ENCODE results near the gene RELB. TPM values are rescaled to one million over a fixed set of nuclear protein-coding genes. Genes with fewer than 3 reads are reported as not detected.

The RELB gene
- total and polyA plus RNA-seq, 2 donors (not counting 1 experiment from before 2014, with no cell fraction given), result 2.3 to 11.7 TPM

DNA sequence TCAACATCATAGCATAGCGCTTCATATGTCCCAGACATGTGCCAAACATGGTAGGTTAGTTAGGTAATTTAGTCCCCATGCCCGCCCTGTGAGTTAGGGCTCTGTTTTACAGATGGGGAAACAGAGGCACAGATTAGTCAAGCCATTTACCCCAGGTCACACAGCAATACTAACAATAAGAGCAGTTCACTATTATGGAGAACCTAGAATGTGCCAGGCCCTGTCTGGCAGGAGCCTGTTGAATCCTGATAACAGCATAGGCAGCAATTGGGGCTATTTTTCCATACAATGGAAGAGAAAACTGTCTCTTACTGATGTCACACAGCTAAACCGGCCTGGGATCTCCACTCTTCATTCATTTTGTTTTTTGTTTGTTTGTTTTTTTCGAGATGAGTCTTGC, 85.2 kb downstream of the RELB start:
- DNase-seq (ENCODE audit: low read depth in 2 of 2), result no peak
- TF ChIP-seq EZH2 (IDR thresholded peaks at IDR 0.05; ENCODE audit: low read length, missing control alignments), result no peak
- Histone ChIP-seq H3K4me2 (ENCODE audit: extremely low read depth, insufficient read depth, low read length) (no peak overlapping the region), H3K9me3 (ENCODE audit: control insufficient read depth, insufficient read depth, low read depth, low read length) (no peaks in the 10 kb centered on the region), H3K79me2 (ENCODE audit: control insufficient read depth, insufficient read depth, low read length) (peaks cover 17% of the 10 kb centered on the region), H2AFZ (ENCODE audit: low read length) (no peak overlapping the region), H3K36me3 (ENCODE audit: control insufficient read depth, insufficient read depth, low read length) (peaks cover 13% of the 10 kb centered on the region), H3K27ac (ENCODE audit: insufficient read depth, low read length) (no peak overlapping the region), H3K4me3 (replicated peaks in 1 of 4; ENCODE audit: control extremely low read depth in 1 of 4, insufficient read depth in 1 of 4, low read depth in 3 of 4, low read length in 4 of 4) (no peak overlapping the region), H3K27me3 (ENCODE audit: control insufficient read depth, insufficient read depth, low read length) (no peaks in the 10 kb centered on the region), H4K20me1 (ENCODE audit: control insufficient read depth, extremely low read depth, insufficient read depth, low read length) (no peaks in the 10 kb centered on the region), H3K9ac (ENCODE audit: insufficient read depth, low read length) (no peak overlapping the region), H3K4me1 (ENCODE audit: control insufficient read depth, extremely low read depth, insufficient read depth, low read length) (peaks cover 8% of the 10 kb centered on the region)

DNA sequence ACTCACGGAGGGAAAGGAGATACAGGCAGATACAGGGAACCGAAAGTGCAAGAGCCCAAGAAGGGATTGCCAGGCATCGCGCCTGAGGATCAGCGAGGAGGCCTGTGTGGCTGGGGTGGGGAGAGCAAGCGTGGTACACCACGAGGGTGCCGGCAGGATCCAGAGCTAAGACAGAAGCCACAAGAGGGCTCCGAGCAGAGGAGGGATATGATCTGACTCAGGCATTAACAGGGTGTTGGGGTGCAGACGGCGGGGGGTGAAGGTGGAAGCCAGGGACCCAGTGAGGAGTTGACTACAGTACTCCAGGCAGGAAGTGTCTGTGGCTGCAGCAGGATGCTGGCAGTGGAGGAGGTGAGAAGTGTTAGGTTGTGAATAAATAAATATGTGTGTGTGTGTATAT, 86.3 kb downstream of the RELB start:
- Histone ChIP-seq H3K9me3 (ENCODE audit: control insufficient read depth, insufficient read depth, low read depth, low read length) (no peaks in the 10 kb centered on the region), H4K20me1 (ENCODE audit: control insufficient read depth, extremely low read depth, insufficient read depth, low read length) (no peaks in the 10 kb centered on the region), H3K4me1 (ENCODE audit: control insufficient read depth, extremely low read depth, insufficient read depth, low read length) (peaks cover 10% of the 10 kb centered on the region), H3K9ac (ENCODE audit: insufficient read depth, low read length) (no peak overlapping the region), H2AFZ (ENCODE audit: low read length) (no peak overlapping the region), H3K4me2 (ENCODE audit: extremely low read depth, insufficient read depth, low read length) (no peak overlapping the region), H3K4me3 (replicated peaks in 1 of 4; ENCODE audit: control extremely low read depth in 1 of 4, insufficient read depth in 1 of 4, low read depth in 3 of 4, low read length in 4 of 4) (no peak overlapping the region), H3K79me2 (ENCODE audit: control insufficient read depth, insufficient read depth, low read length) (peaks cover 7% of the 10 kb centered on the region), H3K36me3 (ENCODE audit: control insufficient read depth, insufficient read depth, low read length) (peaks cover 9% of the 10 kb centered on the region), H3K27ac (ENCODE audit: insufficient read depth, low read length) (no peak overlapping the region), H3K27me3 (ENCODE audit: control insufficient read depth, insufficient read depth, low read length) (no peaks in the 10 kb centered on the region)
- no peak for DNase-seq (ENCODE audit: low read depth in 2 of 2)
- TF ChIP-seq EZH2 (IDR thresholded peaks at IDR 0.05; ENCODE audit: low read length, missing control alignments), result no peak
- TF ChIP-seq, protein P1, sequence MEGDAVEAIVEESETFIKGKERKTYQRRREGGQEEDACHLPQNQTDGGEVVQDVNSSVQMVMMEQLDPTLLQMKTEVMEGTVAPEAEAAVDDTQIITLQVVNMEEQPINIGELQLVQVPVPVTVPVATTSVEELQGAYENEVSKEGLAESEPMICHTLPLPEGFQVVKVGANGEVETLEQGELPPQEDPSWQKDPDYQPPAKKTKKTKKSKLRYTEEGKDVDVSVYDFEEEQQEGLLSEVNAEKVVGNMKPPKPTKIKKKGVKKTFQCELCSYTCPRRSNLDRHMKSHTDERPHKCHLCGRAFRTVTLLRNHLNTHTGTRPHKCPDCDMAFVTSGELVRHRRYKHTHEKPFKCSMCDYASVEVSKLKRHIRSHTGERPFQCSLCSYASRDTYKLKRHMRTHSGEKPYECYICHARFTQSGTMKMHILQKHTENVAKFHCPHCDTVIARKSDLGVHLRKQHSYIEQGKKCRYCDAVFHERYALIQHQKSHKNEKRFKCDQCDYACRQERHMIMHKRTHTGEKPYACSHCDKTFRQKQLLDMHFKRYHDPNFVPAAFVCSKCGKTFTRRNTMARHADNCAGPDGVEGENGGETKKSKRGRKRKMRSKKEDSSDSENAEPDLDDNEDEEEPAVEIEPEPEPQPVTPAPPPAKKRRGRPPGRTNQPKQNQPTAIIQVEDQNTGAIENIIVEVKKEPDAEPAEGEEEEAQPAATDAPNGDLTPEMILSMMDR (conservative IDR thresholded peaks at IDR 0.05 in 1 of 2, IDR thresholded peaks at IDR 0.05 in 1 of 2; ENCODE audit: low read depth in 1 of 2, low read length in 2 of 2), result no peak

Other genes with a start within 250 kb of the RELB start
- gene CBLC, start 223.6 kb upstream of the RELB start, total RNA-seq, result under 0.01 and 0.33 TPM in 2 replicates
- 0.06 TPM in 1 of 2 replicates, not detected in the other for gene CBLC, start 223.6 kb upstream of the RELB start, polyA plus RNA-seq
- gene BCAM, start 192.4 kb upstream of the RELB start, total RNA-seq, result 20.3 and 29.0 TPM in 2 replicates
- gene BCAM, start 192.4 kb upstream of the RELB start, polyA plus RNA-seq, result 7.2 and 12.2 TPM in 2 replicates
- 50.3 and 70.7 TPM in 2 replicates for gene NECTIN2, start 155.2 kb upstream of the RELB start, total RNA-seq
- gene NECTIN2, start 155.2 kb upstream of the RELB start, polyA plus RNA-seq, result 59.4 and 77.4 TPM in 2 replicates
- 21.8 and 24.4 TPM in 2 replicates for gene TOMM40, start 110.2 kb upstream of the RELB start, total RNA-seq
- 32.1 and 57.7 TPM in 2 replicates for gene TOMM40, start 110.2 kb upstream of the RELB start, polyA plus RNA-seq
- 35.0 and 339 TPM in 2 replicates for gene APOE, start 95.7 kb upstream of the RELB start, total RNA-seq
- 1.5 and 13.4 TPM in 2 replicates for gene APOE, start 95.7 kb upstream of the RELB start, polyA plus RNA-seq
- 2.3 and 8.0 TPM in 2 replicates for gene APOC1, start 86.9 kb upstream of the RELB start, total RNA-seq
- gene APOC1, start 86.9 kb upstream of the RELB start, polyA plus RNA-seq, result 1.3 and 2.6 TPM in 2 replicates
- gene APOC4, start 59.2 kb upstream of the RELB start, total RNA-seq, result not detected in 2 replicates
- not detected in 2 replicates for gene APOC4, start 59.2 kb upstream of the RELB start, polyA plus RNA-seq
- gene APOC2, start 55.4 kb upstream of the RELB start, total RNA-seq, result not detected in 2 replicates
- gene APOC2, start 55.4 kb upstream of the RELB start, polyA plus RNA-seq, result not detected in 2 replicates
- gene CLPTM1, start 46.1 kb upstream of the RELB start, total RNA-seq, result 34.7 and 46.7 TPM in 2 replicates
- 54.4 and 86.0 TPM in 2 replicates for gene CLPTM1, start 46.1 kb upstream of the RELB start, polyA plus RNA-seq
- 12.1 and 15.7 TPM in 2 replicates for gene CLASRP, start 37.6 kb downstream of the RELB start, total RNA-seq
- gene CLASRP, start 37.6 kb downstream of the RELB start, polyA plus RNA-seq, result 12.1 and 17.9 TPM in 2 replicates
- not detected in 2 replicates for gene ZNF296, start 75.0 kb downstream of the RELB start, total RNA-seq
- 0.03 and 0.08 TPM in 2 replicates for gene ZNF296, start 75.0 kb downstream of the RELB start, polyA plus RNA-seq
- gene GEMIN7, start 77.8 kb downstream of the RELB start, total RNA-seq, result 12.3 and 15.7 TPM in 2 replicates
- gene GEMIN7, start 77.8 kb downstream of the RELB start, polyA plus RNA-seq, result 18.0 and 19.0 TPM in 2 replicates
- 34.4 and 36.0 TPM in 2 replicates for gene PPP1R37, start 91.7 kb downstream of the RELB start, total RNA-seq
- 11.3 and 12.3 TPM in 2 replicates for gene PPP1R37, start 91.7 kb downstream of the RELB start, polyA plus RNA-seq
- 0.17 and 0.26 TPM in 2 replicates for gene NKPD1, start 159.5 kb downstream of the RELB start, total RNA-seq
- 0.01 TPM in 1 of 2 replicates, not detected in the other for gene NKPD1, start 159.5 kb downstream of the RELB start, polyA plus RNA-seq
- gene TRAPPC6A, start 176.8 kb downstream of the RELB start, total RNA-seq, result 15.9 and 20.0 TPM in 2 replicates
- 4.5 and 9.3 TPM in 2 replicates for gene TRAPPC6A, start 176.8 kb downstream of the RELB start, polyA plus RNA-seq
- 2.6 and 3.8 TPM in 2 replicates for gene BLOC1S3, start 177.3 kb downstream of the RELB start, total RNA-seq
- gene BLOC1S3, start 177.3 kb downstream of the RELB start, polyA plus RNA-seq, result 5.2 and 5.6 TPM in 2 replicates
- under 0.01 TPM in 1 of 2 replicates, not detected in the other for gene EXOC3L2, start 243.9 kb downstream of the RELB start, total RNA-seq
- gene EXOC3L2, start 243.9 kb downstream of the RELB start, polyA plus RNA-seq, result not detected in 2 replicates
- gene MARK4, start 249.8 kb downstream of the RELB start, total RNA-seq, result 7.4 and 8.9 TPM in 2 replicates
- 14.1 and 19.5 TPM in 2 replicates for gene MARK4, start 249.8 kb downstream of the RELB start, polyA plus RNA-seq